GM12878 (cell line): ENCODE measurements around the gene TOMM6. TPM values are rescaled to one million over a fixed set of nuclear protein-coding genes. Genes with fewer than 3 reads are reported as not detected.
A peak's percentile ranks its signal among the peaks of the same experiment; 100 is the strongest.

Experiments
- BCL3 ChIP-seq: IDR thresholded peaks from 2 replicates; pipeline ENCODE4 v1.6.1; 2011; ENCODE audit warnings: borderline replicate concordance, low read depth, mild to moderate bottlenecking, moderate library complexity, low read length; ENCODE audit not compliant: insufficient read depth, poor library complexity, severe bottlenecking
- CHD1 ChIP-seq: IDR thresholded peaks from 2 replicates; pipeline ENCODE4 v1.6.1; 2012; ENCODE audit warnings: low read depth, low read length, improper control_type of control experiment
- EZH2 ChIP-seq: IDR thresholded peaks from 2 replicates; pipeline ENCODE4 v1.6.1; 2012; ENCODE audit warnings: low read depth, mild to moderate bottlenecking, control low read depth, inconsistent platforms, low read length, borderline replicate concordance; ENCODE audit not compliant: control insufficient read depth
- FOS ChIP-seq: IDR thresholded peaks from 3 replicates; pipeline ENCODE4 v1.6.1; 2011; ENCODE audit warnings: borderline replicate concordance; ENCODE audit not compliant: insufficient read length; ENCODE audit errors: extremely low read depth
- GABPA ChIP-seq: IDR thresholded peaks from 2 replicates; pipeline ENCODE4 v1.6.1; 2014; ENCODE audit warnings: antibody characterized with exemption, low read depth, mild to moderate bottlenecking, inconsistent platforms
- HCFC1 ChIP-seq: fragments of 150-350 bp; IDR thresholded peaks from 2 replicates; pipeline ENCODE4 v1.6.1; 2014; ENCODE audit warnings: low read length
- IKZF1 ChIP-seq: fragments of 450-650 bp; conservative IDR thresholded peaks from 2 replicates; pipeline ENCODE4 v1.6.1; 2017; ENCODE audit warnings: antibody characterized with exemption, mild to moderate bottlenecking
- MEF2A ChIP-seq: IDR thresholded peaks from 2 replicates; pipeline ENCODE4 v1.6.1; 2011; ENCODE audit warnings: low read depth, mild to moderate bottlenecking, low read length, moderate library complexity; ENCODE audit not compliant: insufficient read depth
- MTA2 ChIP-seq: fragments of 450-650 bp; IDR thresholded peaks from 2 replicates; pipeline ENCODE4 v1.6.1; 2016; ENCODE audit warnings: low read depth, mild to moderate bottlenecking, moderate library complexity
- POU2F2 ChIP-seq: IDR thresholded peaks from 3 replicates; pipeline ENCODE4 v1.6.1; 2011; ENCODE audit warnings: low read depth, mild to moderate bottlenecking, low read length, borderline replicate concordance
- SIN3A ChIP-seq: IDR thresholded peaks from 2 replicates; pipeline ENCODE4 v1.6.1; 2012; ENCODE audit warnings: low read depth, low read length, improper control_type of control experiment
- SMC3 ChIP-seq: IDR thresholded peaks from 2 replicates; pipeline ENCODE4 v1.6.1; 2011; ENCODE audit warnings: low read length, improper control_type of control experiment, borderline replicate concordance
- SRF ChIP-seq, 2 experiments: IDR thresholded peaks; 2 replicates each; pipeline ENCODE4 v1.6.1; 2011; ENCODE audit warnings: low read depth in 2 of 2, low read length in 2 of 2, mild to moderate bottlenecking in 1 of 2, moderate library complexity in 1 of 2
- USF2 ChIP-seq: IDR thresholded peaks from 2 replicates; pipeline ENCODE4 v1.6.1; 2011; ENCODE audit warnings: low read depth, low read length, improper control_type of control experiment, borderline replicate concordance
- YBX1 ChIP-seq: fragments of 450-650 bp; IDR thresholded peaks from 2 replicates; pipeline ENCODE4 v1.6.1; 2016; ENCODE audit warnings: antibody characterized with exemption
- ZBTB11 ChIP-seq: fragments of 450-650 bp; formaldehyde crosslinking; IDR thresholded peaks from 2 replicates; pipeline ENCODE4 v1.5.0; 2022; ENCODE audit warnings: mild to moderate bottlenecking, missing genetic modification characterization
- ZBTB40 ChIP-seq: fragments of 450-650 bp; IDR thresholded peaks from 2 replicates; pipeline ENCODE4 v1.6.1; 2016; ENCODE audit warnings: mild to moderate bottlenecking, moderate library complexity, borderline replicate concordance
- ZNF217 ChIP-seq: fragments of 450-650 bp; IDR thresholded peaks from 2 replicates; pipeline ENCODE4 v1.6.1; 2017; ENCODE audit warnings: antibody characterized with exemption, mild to moderate bottlenecking
- polyA plus RNA-seq, 11 experiments: library from polyadenylated mRNA; depleted of rRNA in 4 of 11; unstranded in 6 of 11; stranded (reverse) in 5 of 11; fragments of >200 nt; fragmentation: Nextera tagmentation in 4 of 11; fragmentation: Illumina TruSeq in 1 of 11; extraction: Ambion mirVana in 4 of 11; extraction: Trizol in 1 of 11; gene quantifications; 1 replicate in 1 of 11; 2 replicates in 10 of 11; pipeline versions ENCODE4 v1.2.1 to v1.2.3, GENCODE V29; 2011 to 2016; ENCODE audit warnings: inconsistent platforms in 2 of 11, missing spikeins in 2 of 11, low read depth in 1 of 11
- total RNA-seq, 4 experiments: library from RNA; depleted of rRNA in 3 of 4; stranded (reverse); fragments of >200 nt in 3 of 4; fragmentation: Illumina TruSeq in 1 of 4; extraction: Trizol in 1 of 4; gene quantifications; 2 replicates each; pipeline versions ENCODE4 v1.2.1 to v1.2.3, GENCODE V29; 2013 to 2021

TOMM6 gene
- total and polyA plus RNA-seq, 10 of the 15 experiments (the other 5 are each of a cell fraction or from before 2014, with no cell fraction given): 206 to 746 (median 448) TPM

- TF ChIP-seq ZBTB11 (CRISPR knock-in tag) (no peak), IKZF1 (peak; percentile 81), SRF (IDR thresholded peaks at IDR 0.05; ENCODE audit: low read depth in 2 of 2, low read length in 2 of 2) (no peak; a peak in 1 of 4 replicates), SMC3 (peak; percentile 96), MEF2A (peak; percentile 76), SIN3A (peak; percentile 83; the same call in 1 of the 2 replicates), MTA2 (no peak), YBX1 (no peak), POU2F2 (peak; percentile 33; the same call in 1 of the 3 replicates), FOS (no peak), CHD1 (no peak), BCL3 (peak; percentile 31), ZBTB40 (no peak), USF2 (no peak), HCFC1 (peak; percentile 74), EZH2 (no peak), GABPA (no peak), ZNF217 (no peak)
Observed at GRCh38 chr6:41779788-41780550, 7.5 kb upstream of the TOMM6 start, which contains the start of gene FRS3 (continued).
